GM12865 (cell line): Measurements from ENCODE around the gene COMMD3.

Source experiments
- DNase-seq: peaks from one replicate; pipeline ENCODE4 v3.0.0; 2010; ENCODE audit warnings: low read depth
- H3K4me3 ChIP-seq: 2 replicates; pipeline ENCODE4 v1.5.1; 2011; ENCODE audit warnings: mild to moderate bottlenecking, low read depth, low read length, control low read depth
- CTCF ChIP-seq: IDR thresholded peaks from 2 replicates; pipeline ENCODE4 v1.5.1; 2011; ENCODE audit warnings: low read length, control low read depth, low read depth, inconsistent platforms; ENCODE audit not compliant: insufficient read depth; ENCODE audit errors: missing control alignments

The COMMD3 gene

GRCh38 chr10:22310928-22311327 is 5.3 kb upstream of the COMMD3 start:
- H3K4me3 ChIP-seq = no peak overlapping the region
- no peak for DNase-seq

GRCh38 chr10:22314852-22315251 is 1.3 kb upstream of the COMMD3 start:
- peak overlapping the region; percentile 73; the same call in 1 of the 2 replicates for H3K4me3 ChIP-seq
- no peak for DNase-seq
- TF ChIP-seq CTCF = no peak

More at GRCh38 chr10:22310928-22311327, 5.3 kb upstream of the COMMD3 start:
- TF ChIP-seq CTCF = no peak

- DNase-seq = no peak
- peak overlapping the region; percentile 73 for H3K4me3 ChIP-seq
- no peak for TF ChIP-seq CTCF
Measured at GRCh38 chr10:22315455-22316285, 518 bp upstream of the COMMD3 start.

- no peak for TF ChIP-seq CTCF
- no peak for DNase-seq
- peak overlapping the region; percentile 75 for H3K4me3 ChIP-seq
Measured at GRCh38 chr10:22317076-22317370, 835 bp downstream of the COMMD3 start.

GRCh38 chr10:22317771-22318565 is 1.8 kb downstream of the COMMD3 start:
- H3K4me3 ChIP-seq = peak overlapping the region; percentile 75
- no peak for TF ChIP-seq CTCF
- DNase-seq = peak; percentile 54

- H3K4me3 ChIP-seq = no peak overlapping the region
- no peak for DNase-seq
- no peak for TF ChIP-seq CTCF
Measured at GRCh38 chr10:22318772-22319171, 2.6 kb downstream of the COMMD3 start.
